Measurements from ENCODE around the gene ATOH7.

ATOH7 gene

GRCh38 chr10:68271196-68271882 is 39.4 kb upstream of the ATOH7 start:
- no peak overlapping the region for H3K4me3 ChIP-seq (ENCODE audit: low read depth, low read length)
- no peak for TF ChIP-seq CTCF (IDR thresholded peaks at IDR 0.05; ENCODE audit: control insufficient read depth, extremely low read depth, insufficient read depth)
- no peak for DNase-seq (ENCODE audit: low read depth)

- H3K4me3 ChIP-seq (ENCODE audit: low read depth, low read length), result no peak overlapping the region
- no peak for TF ChIP-seq CTCF (IDR thresholded peaks at IDR 0.05; ENCODE audit: control insufficient read depth, extremely low read depth, insufficient read depth)
- no peak for DNase-seq (ENCODE audit: low read depth)
Observed at GRCh38 chr10:68269562-68270290, 37.8 kb upstream of the ATOH7 start.

DNA sequence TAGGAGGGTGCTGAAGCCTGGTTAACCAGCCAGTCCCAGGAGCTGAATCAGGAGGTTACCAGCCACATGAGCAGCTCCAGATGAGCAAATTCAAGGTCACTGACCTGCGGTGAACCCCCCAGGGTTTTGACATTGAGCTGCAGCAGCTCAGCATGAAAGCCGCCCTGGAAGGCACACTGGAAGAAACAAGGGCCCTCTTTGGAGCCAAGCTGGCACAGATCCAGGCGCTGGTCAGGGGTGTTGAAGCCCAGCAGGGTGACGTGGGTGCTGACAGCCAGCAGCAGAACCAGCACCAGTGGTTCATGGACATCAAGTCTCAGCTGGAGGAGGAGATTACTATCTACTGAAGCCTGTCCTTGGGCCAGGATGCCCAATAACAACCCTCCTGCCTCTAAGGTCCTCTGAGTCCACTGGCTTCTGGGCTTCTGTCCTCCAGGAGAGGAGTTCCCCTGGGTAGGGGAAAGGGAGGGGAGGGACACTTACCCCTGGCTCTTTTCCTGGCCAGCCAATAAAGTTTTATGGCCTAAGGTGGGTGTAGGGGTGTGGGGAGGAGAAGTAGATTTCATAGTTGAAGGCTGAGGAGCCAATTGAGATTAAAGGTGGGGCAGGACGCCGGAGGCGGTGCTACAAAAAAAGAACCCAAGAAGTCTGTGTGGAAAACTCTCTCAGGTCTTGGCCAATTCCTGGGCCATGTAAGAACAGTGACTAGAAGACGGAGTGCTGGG is 29.4 kb upstream of the ATOH7 start:
- no peak for DNase-seq (ENCODE audit: low read depth)
- TF ChIP-seq CTCF (IDR thresholded peaks at IDR 0.05; ENCODE audit: control insufficient read depth, extremely low read depth, insufficient read depth), result no peak
- no peak overlapping the region for H3K4me3 ChIP-seq (ENCODE audit: low read depth, low read length)

DNA sequence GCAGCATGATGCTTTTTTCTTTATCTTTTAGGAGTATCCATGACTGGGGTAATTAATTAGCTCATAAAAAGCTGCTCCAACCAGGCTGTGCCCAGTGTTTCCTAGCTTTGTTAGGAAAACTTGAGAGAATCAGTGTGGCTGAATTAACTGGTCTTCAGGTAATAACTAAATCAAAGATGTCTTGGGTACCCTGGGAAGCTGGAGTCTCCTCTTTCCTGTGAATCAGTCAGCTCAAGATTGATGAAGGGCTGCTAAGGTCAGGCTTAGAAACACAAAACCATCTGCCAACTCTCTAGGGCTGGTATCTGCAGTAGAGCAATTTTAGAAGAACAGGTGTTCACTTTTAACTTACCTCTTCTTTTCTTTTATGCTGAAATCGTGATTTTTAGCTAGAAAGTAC is 21.4 kb upstream of the ATOH7 start:
- TF ChIP-seq CTCF (IDR thresholded peaks at IDR 0.05; ENCODE audit: control insufficient read depth, extremely low read depth, insufficient read depth), result no peak
- H3K4me3 ChIP-seq (ENCODE audit: low read depth, low read length), result no peak overlapping the region
- no peak for DNase-seq (ENCODE audit: low read depth)

GRCh38 chr10:68251625-68252495 is 19.9 kb upstream of the ATOH7 start:
- H3K4me3 ChIP-seq (ENCODE audit: low read depth, low read length), result no peak overlapping the region
- no peak for DNase-seq (ENCODE audit: low read depth)
- TF ChIP-seq CTCF (IDR thresholded peaks at IDR 0.05; ENCODE audit: control insufficient read depth, extremely low read depth, insufficient read depth), result no peak

DNA sequence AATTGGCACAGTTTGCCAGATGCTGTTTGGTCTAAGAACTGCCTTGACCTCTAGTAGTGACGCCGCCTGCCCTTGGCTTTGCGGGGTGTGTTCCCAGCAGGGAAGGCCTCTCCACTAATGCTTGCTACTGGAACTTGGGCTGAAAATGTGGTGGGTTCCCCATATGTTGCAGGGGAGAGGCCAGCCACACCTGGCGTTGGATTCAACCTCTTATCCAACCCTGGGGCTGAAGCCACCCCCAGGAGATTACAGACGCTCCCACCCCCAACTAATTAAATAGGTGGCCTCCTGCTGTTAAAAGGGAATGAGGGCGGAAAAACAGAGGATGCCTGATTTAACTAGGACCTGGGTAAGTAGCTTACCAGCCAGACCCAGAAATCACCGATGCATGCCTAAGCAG is 19.2 kb upstream of the ATOH7 start:
- H3K4me3 ChIP-seq (ENCODE audit: low read depth, low read length), result no peak overlapping the region
- TF ChIP-seq CTCF (IDR thresholded peaks at IDR 0.05; ENCODE audit: control insufficient read depth, extremely low read depth, insufficient read depth), result no peak
- no peak for DNase-seq (ENCODE audit: low read depth)
